K562 (cell line): ENCODE measurements around the gene ALDH18A1. TPM values are rescaled to one million over a fixed set of nuclear protein-coding genes. Genes with fewer than 3 reads are reported as not detected.

Source experiments
- CEBPB ChIP-seq: fragments of 450-650 bp; IDR thresholded peaks from 2 replicates; pipeline ENCODE4 v1.6.1; 2016; ENCODE audit warnings: missing genetic modification characterization, missing compliant biosample characterization
- CEBPG ChIP-seq, 3 experiments: fragments of 200-800 bp in 1 of 3; sonication (Bioruptor generic) in 1 of 3; sonication (generic) in 1 of 3; formaldehyde crosslinking in 1 of 3; IDR thresholded peaks in 2 of 3; conservative IDR thresholded peaks in 1 of 3; 2 replicates each; pipeline versions ENCODE4 v1.6.1 to v1.8.0; 2016 to 2022; ENCODE audit warnings: missing compliant biosample characterization in 2 of 3, missing genetic modification characterization in 2 of 3, mild to moderate bottlenecking in 1 of 3, missing genetic modification reagents in 1 of 3
- ETV5 ChIP-seq: sonication (generic); formaldehyde crosslinking; IDR thresholded peaks from 2 replicates; pipeline ENCODE4 v1.4.0; 2020; ENCODE audit warnings: low read depth, mild to moderate bottlenecking, missing genetic modification reagents
- HOXB6 ChIP-seq: fragments of 250-450 bp; sonication (Bioruptor Pico); IDR thresholded peaks from 2 replicates; pipeline ENCODE4 v1.5.1; 2022; ENCODE audit warnings: mild to moderate bottlenecking, borderline replicate concordance
- NBN ChIP-seq: fragments of 450-650 bp; IDR thresholded peaks from 2 replicates; pipeline ENCODE4 v1.6.1; 2016; ENCODE audit warnings: low read depth, mild to moderate bottlenecking
- NONO ChIP-seq, 2 experiments: fragments of 200-400 bp in 1 of 2; fragments of 450-650 bp in 1 of 2; formaldehyde crosslinking in 1 of 2; IDR thresholded peaks; 2 replicates each; pipeline ENCODE4 v1.6.1; 2017; ENCODE audit warnings: low read depth in 2 of 2, mild to moderate bottlenecking in 2 of 2, moderate library complexity in 2 of 2, low read length in 1 of 2
- NRF1 ChIP-seq, 2 experiments: fragments of 450-650 bp; IDR thresholded peaks in 1 of 2; conservative IDR thresholded peaks in 1 of 2; 2 replicates each; pipeline ENCODE4 v1.6.1; 2014; ENCODE audit warnings: mild to moderate bottlenecking in 2 of 2
- POLR3A ChIP-seq: IDR thresholded peaks from 2 replicates; pipeline ENCODE4 v1.6.1; 2011; ENCODE audit warnings: borderline replicate concordance, mild to moderate bottlenecking, moderate library complexity; ENCODE audit not compliant: insufficient read length, insufficient read depth; ENCODE audit errors: extremely low read depth
- RAD21 ChIP-seq, 2 experiments: fragments of 250-450 bp in 1 of 2; fragments of 450-650 bp in 1 of 2; sonication (Bioruptor Pico) in 1 of 2; formaldehyde crosslinking in 1 of 2; IDR thresholded peaks in 1 of 2; conservative IDR thresholded peaks in 1 of 2; 2 replicates each; pipeline versions ENCODE4 v1.4.0 to v1.8.0; 2020 to 2022; ENCODE audit warnings: mild to moderate bottlenecking in 2 of 2, moderate library complexity in 1 of 2
- SAFB ChIP-seq: fragments of 200-400 bp; formaldehyde crosslinking; IDR thresholded peaks from 2 replicates; pipeline ENCODE4 v1.6.1; 2017; ENCODE audit warnings: low read depth, low read length, borderline replicate concordance
- SAFB2 ChIP-seq: fragments of 200-400 bp; formaldehyde crosslinking; IDR thresholded peaks from 2 replicates; pipeline ENCODE4 v1.6.1; 2018; ENCODE audit warnings: borderline replicate concordance, low read length, low read depth, moderate library complexity; ENCODE audit not compliant: severe bottlenecking
- SETDB1 ChIP-seq: IDR thresholded peaks from one replicate; pipeline ENCODE4 v1.6.1; 2012; ENCODE audit warnings: low read length, control low read depth, inconsistent platforms
- SOX6 ChIP-seq: fragments of 450-650 bp; IDR thresholded peaks from 2 replicates; pipeline ENCODE4 v1.6.1; 2014; ENCODE audit warnings: mild to moderate bottlenecking
- SP1 ChIP-seq: sonication (generic); formaldehyde crosslinking; IDR thresholded peaks from 2 replicates; pipeline ENCODE4 v1.8.1; 2022; ENCODE audit warnings: mild to moderate bottlenecking, missing genetic modification reagents
- SPI1 ChIP-seq: IDR thresholded peaks from 2 replicates; pipeline ENCODE4 v1.6.1; 2011; ENCODE audit warnings: low read depth, low read length, control low read depth, borderline replicate concordance
- TCFL5 ChIP-seq: fragments of 250-450 bp; sonication (Bioruptor Pico); conservative IDR thresholded peaks from 2 replicates; pipeline ENCODE4 v1.6.1; 2021; ENCODE audit warnings: mild to moderate bottlenecking, moderate library complexity, matching md5 sums
- THRAP3 ChIP-seq: fragments of 450-650 bp; IDR thresholded peaks from 2 replicates; pipeline ENCODE4 v1.6.1; 2016; ENCODE audit warnings: mild to moderate bottlenecking, inconsistent platforms, borderline replicate concordance
- TSC22D4 ChIP-seq: fragments of 450-650 bp; IDR thresholded peaks from 2 replicates; pipeline ENCODE4 v1.6.1; 2016; ENCODE audit warnings: missing genetic modification characterization, missing biosample characterization, control low read depth
- ZNF12 ChIP-seq: sonication (generic); formaldehyde crosslinking; IDR thresholded peaks from 2 replicates; pipeline ENCODE4 v1.4.0; 2020; ENCODE audit warnings: mild to moderate bottlenecking, missing genetic modification reagents
- ZNF212 ChIP-seq: fragments of 450-650 bp; formaldehyde crosslinking; IDR thresholded peaks from 2 replicates; pipeline ENCODE4 v1.4.0; 2020; ENCODE audit warnings: mild to moderate bottlenecking
- polyA plus RNA-seq, 8 experiments: library from polyadenylated mRNA; depleted of rRNA in 4 of 8; stranded (reverse) in 5 of 8; unstranded in 3 of 8; fragments of >200 nt; fragmentation: Nextera tagmentation in 2 of 8; fragmentation: Illumina TruSeq in 1 of 8; extraction: Ambion mirVana in 2 of 8; extraction: Trizol in 1 of 8; gene quantifications; 2 replicates each; pipeline versions ENCODE4 v1.2.1 to v1.2.3, GENCODE V29; 2011 to 2014; ENCODE audit warnings: inconsistent platforms in 1 of 8, missing spikeins in 1 of 8
- total RNA-seq, 7 experiments: library from RNA; depleted of rRNA in 6 of 7; stranded (reverse); fragments of >200 nt in 6 of 7; fragmentation: Illumina TruSeq in 2 of 7; extraction: Trizol in 2 of 7; gene quantifications; 2 replicates each; pipeline versions ENCODE4 v1.2.1 to v1.2.3, GENCODE V29; 2011 to 2021; ENCODE audit warnings: low replicate concordance in 1 of 7
- TF ChIP-seq, protein P1 (sequence below): fragments of 250-450 bp; sonication (Bioruptor Pico); IDR thresholded peaks from 2 replicates; pipeline ENCODE4 v1.5.0; 2021
- TF ChIP-seq, protein P2 (sequence below): sonication (generic); formaldehyde crosslinking; IDR thresholded peaks from 2 replicates; pipeline ENCODE4 v1.9.0; 2022; ENCODE audit warnings: mild to moderate bottlenecking, missing genetic modification reagents
- TF ChIP-seq, protein P3 (sequence below): fragments of 200-400 bp; formaldehyde crosslinking; IDR thresholded peaks from 2 replicates; pipeline ENCODE4 v1.6.1; 2017; ENCODE audit warnings: mild to moderate bottlenecking, low read depth, low read length, moderate library complexity

ALDH18A1 gene
- total and polyA plus RNA-seq, 9 of the 15 experiments (the other 6 are each of a cell fraction or from before 2014, with no cell fraction given) = 12.0 to 83.3 (median 43.8) TPM

DNA sequence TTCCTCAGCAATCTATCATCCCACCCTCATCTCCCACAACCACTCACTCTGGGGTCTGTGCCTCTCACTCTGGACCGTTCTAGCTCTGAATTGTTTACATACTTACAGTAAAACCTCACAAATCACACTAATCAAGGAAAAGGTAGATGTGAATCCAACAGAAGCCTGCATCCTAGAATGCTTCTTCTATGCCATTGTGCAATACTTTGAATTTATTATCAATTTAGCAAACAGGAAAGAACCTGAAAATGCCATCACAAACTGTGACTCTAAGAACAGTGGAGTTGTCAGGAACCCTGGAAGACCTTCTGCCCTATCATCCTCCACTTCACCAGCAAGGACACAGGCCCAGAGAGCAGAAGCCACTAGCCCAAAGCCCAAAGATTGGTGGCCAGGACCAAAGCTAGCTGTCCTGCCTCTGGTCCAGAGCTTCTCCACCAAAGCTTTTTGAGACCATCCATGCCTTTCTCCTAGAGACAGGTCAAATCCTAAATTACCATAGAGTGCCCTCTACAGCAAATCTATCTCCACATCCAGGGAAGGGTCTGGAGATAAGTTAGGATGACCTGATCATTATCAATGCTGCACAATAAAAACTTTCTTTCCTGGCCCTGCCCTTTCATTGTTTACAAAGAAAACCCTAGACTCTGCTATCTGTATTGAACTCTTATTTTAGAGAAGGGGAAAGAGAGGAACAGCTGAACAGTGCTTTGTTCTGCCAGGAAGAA is 97.8 kb downstream of the ALDH18A1 start (continued):
- TF ChIP-seq CEBPB (tag) (peak; percentile 88), SOX6 (peak; percentile 63; the same call in 1 of the 2 replicates), TSC22D4 (tag) (no peak), NBN (no peak), POLR3A (no peak), CEBPG (CRISPR knock-in tag; IDR thresholded peaks at IDR 0.05) (no peak), CEBPG (tag; conservative IDR thresholded peaks at IDR 0.05 in 1 of 2, IDR thresholded peaks at IDR 0.05 in 1 of 2) (peak; percentile 16 to 74; a peak in 2 of 4 replicates), THRAP3 (no peak), TCFL5 (CRISPR knock-in tag) (no peak), SPI1 (no peak), SAFB (no peak), RAD21 (CRISPR knock-in tag; conservative IDR thresholded peaks at IDR 0.05 in 1 of 2, IDR thresholded peaks at IDR 0.05 in 1 of 2) (peak; percentile 24 to 46; a peak in 2 of 4 replicates), SAFB2 (no peak), HOXB6 (CRISPR knock-in tag) (no peak), SP1 (CRISPR knock-in tag) (no peak), ETV5 (CRISPR knock-in tag) (no peak), SETDB1 (no peak), NONO (IDR thresholded peaks at IDR 0.05; ENCODE audit: low read depth in 2 of 2, low read length in 1 of 2) (no peak), NRF1 (conservative IDR thresholded peaks at IDR 0.05 in 1 of 2, IDR thresholded peaks at IDR 0.05 in 1 of 2) (no peak), ZNF212 (no peak), ZNF12 (CRISPR knock-in tag) (no peak)
- TF ChIP-seq, protein P1, sequence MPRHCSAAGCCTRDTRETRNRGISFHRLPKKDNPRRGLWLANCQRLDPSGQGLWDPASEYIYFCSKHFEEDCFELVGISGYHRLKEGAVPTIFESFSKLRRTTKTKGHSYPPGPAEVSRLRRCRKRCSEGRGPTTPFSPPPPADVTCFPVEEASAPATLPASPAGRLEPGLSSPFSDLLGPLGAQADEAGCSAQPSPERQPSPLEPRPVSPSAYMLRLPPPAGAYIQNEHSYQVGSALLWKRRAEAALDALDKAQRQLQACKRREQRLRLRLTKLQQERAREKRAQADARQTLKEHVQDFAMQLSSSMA = no peak
- TF ChIP-seq, protein P2, sequence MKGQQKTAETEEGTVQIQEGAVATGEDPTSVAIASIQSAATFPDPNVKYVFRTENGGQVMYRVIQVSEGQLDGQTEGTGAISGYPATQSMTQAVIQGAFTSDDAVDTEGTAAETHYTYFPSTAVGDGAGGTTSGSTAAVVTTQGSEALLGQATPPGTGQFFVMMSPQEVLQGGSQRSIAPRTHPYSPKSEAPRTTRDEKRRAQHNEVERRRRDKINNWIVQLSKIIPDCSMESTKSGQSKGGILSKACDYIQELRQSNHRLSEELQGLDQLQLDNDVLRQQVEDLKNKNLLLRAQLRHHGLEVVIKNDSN = no peak
- TF ChIP-seq, protein P3, sequence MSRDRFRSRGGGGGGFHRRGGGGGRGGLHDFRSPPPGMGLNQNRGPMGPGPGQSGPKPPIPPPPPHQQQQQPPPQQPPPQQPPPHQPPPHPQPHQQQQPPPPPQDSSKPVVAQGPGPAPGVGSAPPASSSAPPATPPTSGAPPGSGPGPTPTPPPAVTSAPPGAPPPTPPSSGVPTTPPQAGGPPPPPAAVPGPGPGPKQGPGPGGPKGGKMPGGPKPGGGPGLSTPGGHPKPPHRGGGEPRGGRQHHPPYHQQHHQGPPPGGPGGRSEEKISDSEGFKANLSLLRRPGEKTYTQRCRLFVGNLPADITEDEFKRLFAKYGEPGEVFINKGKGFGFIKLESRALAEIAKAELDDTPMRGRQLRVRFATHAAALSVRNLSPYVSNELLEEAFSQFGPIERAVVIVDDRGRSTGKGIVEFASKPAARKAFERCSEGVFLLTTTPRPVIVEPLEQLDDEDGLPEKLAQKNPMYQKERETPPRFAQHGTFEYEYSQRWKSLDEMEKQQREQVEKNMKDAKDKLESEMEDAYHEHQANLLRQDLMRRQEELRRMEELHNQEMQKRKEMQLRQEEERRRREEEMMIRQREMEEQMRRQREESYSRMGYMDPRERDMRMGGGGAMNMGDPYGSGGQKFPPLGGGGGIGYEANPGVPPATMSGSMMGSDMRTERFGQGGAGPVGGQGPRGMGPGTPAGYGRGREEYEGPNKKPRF = no peak
